PC-9 (cell line): ENCODE data around the gene HOXC10. TPM values are rescaled to one million over a fixed set of nuclear protein-coding genes. Genes with fewer than 3 reads are reported as not detected.

Experiments used
- BruUV-seq: library from RNA; stranded (reverse); fragments of 400-500 nt; replicated peaks from 2 replicates; lab custom pipeline; 2021; lab: Mats Ljungman, UMichigan
- CTCF ChIA-PET: fragments of 300-600 bp; sonication (Branson Sonifier 250); formaldehyde crosslinking; loops from one replicate; lab custom pipeline; 2022; ENCODE audit warnings: antibody characterized with exemption; lab: Charles Lee
- POLR2A ChIA-PET: fragments of 300-600 bp; sonication (Branson Sonifier 250); formaldehyde crosslinking; loops from one replicate; lab custom pipeline; 2022; ENCODE audit warnings: antibody characterized with exemption; ENCODE audit not compliant: unreplicated experiment; lab: Charles Lee
- DNase-seq, 2 experiments: peaks; one replicate each; pipeline versions ENCODE4 v3.0.0 to v3.0.0-alpha.2; 2015 to 2022; ENCODE audit warnings: mixed read lengths in 1 of 2
- H2AFZ ChIP-seq: fragments of 200-600 bp; sonication (generic); 2 replicates; pipeline ENCODE4 v1.8.1; 2017; ENCODE audit warnings: antibody characterized with exemption
- H3F3A ChIP-seq: fragments of 200-600 bp; sonication (generic); 2 replicates; pipeline ENCODE4 v1.8.1; 2017; ENCODE audit warnings: antibody characterized with exemption, mild to moderate bottlenecking, low read depth; ENCODE audit not compliant: insufficient read depth
- H3K27ac ChIP-seq: fragments of 200-600 bp; sonication (generic); 2 replicates; pipeline ENCODE4 v1.6.1; 2016; ENCODE audit warnings: mixed run types
- H3K27me3 ChIP-seq: fragments of 200-600 bp; sonication (generic); 2 replicates; pipeline ENCODE4 v1.6.1; 2016; ENCODE audit warnings: low read depth, mixed run types; ENCODE audit not compliant: insufficient read depth
- H3K36me3 ChIP-seq: fragments of 200-600 bp; sonication (generic); 2 replicates; pipeline ENCODE4 v1.6.1; 2016; ENCODE audit warnings: low read depth, mixed run types
- H3K4me1 ChIP-seq: fragments of 200-600 bp; sonication (generic); replicated peaks from 2 replicates; pipeline ENCODE4 v1.6.1; 2016; ENCODE audit warnings: mixed run types; ENCODE audit not compliant: insufficient read depth
- H3K4me2 ChIP-seq: fragments of 200-600 bp; sonication (generic); 2 replicates; pipeline ENCODE4 v1.6.1; 2017; ENCODE audit warnings: mixed run types
- H3K4me3 ChIP-seq: fragments of 200-600 bp; sonication (generic); 2 replicates; pipeline ENCODE4 v1.6.1; 2016; ENCODE audit warnings: mixed run types
- H3K79me2 ChIP-seq: fragments of 200-600 bp; sonication (generic); 2 replicates; pipeline ENCODE4 v1.6.1; 2017; ENCODE audit warnings: low read depth, mixed run types
- H3K9me2 ChIP-seq: fragments of 200-600 bp; sonication (generic); 2 replicates; pipeline ENCODE4 v1.8.1; 2017; ENCODE audit warnings: mild to moderate bottlenecking; ENCODE audit not compliant: insufficient read depth
- H3K9me3 ChIP-seq: fragments of 200-600 bp; sonication (generic); 2 replicates; pipeline ENCODE4 v1.8.1; 2016; ENCODE audit warnings: low read depth; ENCODE audit not compliant: insufficient read depth
- H4K20me1 ChIP-seq: fragments of 200-600 bp; sonication (generic); 2 replicates; pipeline ENCODE4 v1.8.1; 2017; ENCODE audit not compliant: insufficient read depth
- CTCF ChIP-seq: fragments of 200-600 bp; sonication (generic); conservative IDR thresholded peaks from 2 replicates; pipeline ENCODE4 v1.6.1; 2017; ENCODE audit warnings: mixed run types, antibody characterized with exemption, mild to moderate bottlenecking, moderate library complexity
- EZH2 ChIP-seq: fragments of 200-600 bp; sonication (generic); IDR thresholded peaks from 2 replicates; pipeline ENCODE4 v1.8.0; 2017; ENCODE audit warnings: antibody characterized with exemption, low read depth
- intact Hi-C: fragments of 100-400 bp; cut with micrococcal nuclease; formaldehyde crosslinking; loops from one replicate; pipeline ENCODE4 v1.10.0; 2022; ENCODE audit not compliant: unreplicated experiment
- total RNA-seq: library from RNA; stranded (reverse); gene quantifications from 2 replicates; pipeline ENCODE4 v1.2.3, GENCODE V29; 2021

HOXC10 gene
- total RNA-seq, 1 experiment from 2014 or later, result 1.1 TPM

GRCh38 chr12:54028314-54029201 lies 43.6 kb downstream of the HOXC10 start, which contains the start of gene HOXC6:
HOXC6 (plus strand) TSS chr12:54028440; CDS start chr12:54028522, 82 bp downstream.
- Histone ChIP-seq H3K9me2 (no peaks in the 10 kb centered on the region), H3K79me2 (no peaks in the 10 kb centered on the region), H2AFZ (no peak within 1 kb of the TSS), H3K36me3 (no peaks in the 10 kb centered on the region), H4K20me1 (no peaks in the 10 kb centered on the region), H3K4me1 (0 out of 2 replicates have a peak, but pooled peaks cover 5% of the 10 kb centered on the region), H3K9me3 (no peaks in the 10 kb centered on the region), H3K27me3 (no peaks in the 10 kb centered on the region), H3F3A (no peaks in the 10 kb centered on the region), H3K4me2 (no peak within 1 kb of the TSS), H3K4me3 (no peak within 1 kb of the TSS), H3K27ac (no peak within 1 kb of the TSS)
- DNase-seq, result no peak
- BruUV-seq, result no TSS peak
- ChIA-PET POLR2A (no interaction called here), CTCF (interaction anchor here (0.6 kb wide), 1 partner anchor 330 kb away, joined by 4 read pairs; no protein-coding TSS in a partner anchor)
- TF ChIP-seq CTCF (no peak), EZH2 (no peak)
- intact Hi-C loops, result no loop called here

- Histone ChIP-seq H3K27ac (no peak overlapping the region), H3K4me1 (0 out of 2 replicates have a peak, but pooled peaks cover 5% of the 10 kb centered on the region), H2AFZ (no peak overlapping the region), H3K79me2 (no peaks in the 10 kb centered on the region), H3K4me3 (no peak overlapping the region), H3K4me2 (no peak overlapping the region), H3K9me2 (no peaks in the 10 kb centered on the region), H3K27me3 (no peaks in the 10 kb centered on the region), H3K36me3 (no peaks in the 10 kb centered on the region), H3F3A (no peaks in the 10 kb centered on the region), H4K20me1 (no peaks in the 10 kb centered on the region), H3K9me3 (no peaks in the 10 kb centered on the region)
- BruUV-seq, result no TSS peak
- no peak for DNase-seq
- POLR2A ChIA-PET, result no interaction called here
- TF ChIP-seq EZH2 (no peak), CTCF (no peak)
- intact Hi-C loops, result no loop called here
- CTCF ChIA-PET, result no interaction called here
Measured at GRCh38 chr12:54029529-54030441, 44.8 kb downstream of the HOXC10 start.

GRCh38 chr12:54030442-54030801 lies 45.5 kb downstream of the HOXC10 start:
- no peak for DNase-seq
- Histone ChIP-seq H3K79me2 (no peaks in the 10 kb centered on the region), H2AFZ (no peak overlapping the region), H3F3A (no peaks in the 10 kb centered on the region), H3K9me2 (no peaks in the 10 kb centered on the region), H3K27me3 (no peaks in the 10 kb centered on the region), H3K4me1 (0 out of 2 replicates have a peak, but pooled peaks cover 5% of the 10 kb centered on the region), H3K4me3 (no peak overlapping the region), H3K4me2 (no peak overlapping the region), H3K9me3 (no peaks in the 10 kb centered on the region), H3K36me3 (no peaks in the 10 kb centered on the region), H3K27ac (no peak overlapping the region), H4K20me1 (no peaks in the 10 kb centered on the region)
- ChIA-PET POLR2A (no interaction called here), CTCF (interaction anchor here (0.6 kb wide), 1 partner anchor 13 kb away, joined by 13 read pairs; no protein-coding TSS in a partner anchor)
- intact Hi-C loops, result no loop called here
- TF ChIP-seq CTCF, result no peak
- TF ChIP-seq EZH2, result no peak
- no TSS peak for BruUV-seq
